CD4-positive, alpha-beta T cell treated with Interleukin-21 for 1 hour (primary cell): ENCODE measurements around the gene HES2.
"Not testable (repeated sequence)": the region's sequence is repeated elsewhere in the genome, so short reads cannot be mapped to it uniquely, and the experiment has no call there.

ENCODE experiments used
- DNase-seq: peaks from one replicate; pipeline ENCODE4 v3.0.0-alpha.2; 2020

The HES2 gene

DNA sequence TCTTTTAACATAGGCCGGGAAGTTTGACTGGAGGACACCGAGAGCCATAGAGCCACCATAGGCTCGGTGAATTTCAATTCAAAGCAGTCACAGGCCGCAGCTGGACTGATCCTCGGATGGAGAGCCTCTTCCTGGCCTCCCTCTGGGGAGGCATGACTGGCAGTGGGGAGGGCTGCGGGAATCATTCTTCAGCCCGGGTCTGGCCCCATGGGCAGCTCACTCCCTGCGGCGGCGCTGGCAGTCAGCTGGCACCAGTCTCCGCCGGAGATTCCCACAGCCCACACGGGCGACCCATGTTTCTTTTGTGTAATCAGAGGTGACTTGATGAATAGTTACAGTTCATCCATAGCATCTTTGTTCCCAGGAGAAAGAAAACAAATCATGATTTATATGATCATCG, 15.4 kb upstream of the HES2 start:
- no peak for DNase-seq

DNA sequence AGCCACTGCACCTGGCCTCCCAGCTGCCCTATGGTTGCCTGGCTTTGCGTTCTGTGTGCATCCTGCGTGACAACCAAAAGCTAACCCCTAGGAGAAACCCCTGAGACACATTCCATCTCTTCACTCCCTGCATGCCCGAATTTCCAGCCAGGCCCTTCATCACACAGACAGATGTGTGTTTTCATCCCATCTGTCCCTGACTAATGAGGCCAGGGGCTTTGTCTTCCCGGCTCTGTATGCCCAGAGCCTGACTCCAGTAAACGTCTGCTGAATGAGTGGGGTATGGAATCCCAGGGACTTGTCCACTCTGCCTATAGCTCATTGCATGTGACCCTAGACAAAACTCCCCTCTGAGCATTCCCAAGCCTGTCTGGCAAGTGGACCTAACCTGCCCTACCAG, 14.5 kb upstream of the HES2 start:
- DNase-seq = no peak

DNA sequence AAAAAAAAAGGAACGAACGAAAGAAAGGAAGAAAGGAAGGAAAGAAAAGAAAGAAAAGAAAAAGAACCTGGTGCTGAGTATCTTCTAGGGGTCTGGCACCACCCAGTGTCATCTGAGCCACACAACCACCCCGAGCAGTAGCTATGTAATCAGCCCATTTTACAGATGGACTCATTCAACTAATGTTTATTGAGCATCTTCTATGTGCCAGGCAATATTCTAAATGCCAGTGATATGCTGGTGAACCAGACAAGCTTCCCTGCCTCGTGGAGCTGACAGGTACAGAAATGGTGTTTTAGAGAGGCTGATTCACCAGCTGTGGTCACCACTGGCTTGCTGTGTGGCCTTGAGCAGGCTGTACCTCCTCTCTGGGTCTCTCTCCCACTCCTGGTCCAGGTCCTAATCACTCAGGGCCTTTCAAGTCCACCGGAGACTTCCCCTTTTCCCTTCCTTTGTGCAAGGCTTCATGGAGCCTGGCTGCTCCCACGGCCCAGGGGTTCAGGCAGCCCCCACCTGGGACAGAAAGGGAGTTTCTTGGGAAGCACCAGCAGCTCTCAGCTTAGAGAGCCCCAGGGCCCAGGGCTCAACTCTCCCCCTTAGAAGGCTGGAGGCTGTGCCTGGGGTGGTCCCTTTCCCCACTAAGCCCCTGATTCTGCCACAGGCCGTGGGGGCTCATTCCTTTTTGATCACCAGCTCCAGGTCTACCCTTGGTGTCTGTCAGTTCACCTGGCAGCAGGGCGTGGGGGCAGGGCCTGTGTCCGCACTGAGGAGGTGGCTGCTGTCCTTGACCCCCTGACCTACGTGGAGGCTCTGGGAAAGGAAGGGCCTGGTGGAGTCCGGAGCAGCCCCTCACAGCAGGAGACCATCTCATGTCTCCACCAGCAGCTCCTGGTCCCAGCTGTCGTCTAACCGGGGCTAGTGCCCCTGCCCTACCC, 12.2 kb upstream of the HES2 start:
- not testable (repeated sequence) for DNase-seq

- not testable (repeated sequence) for DNase-seq
Measured at GRCh38 chr1:6429660-6430411, 10.1 kb upstream of the HES2 start.

DNA sequence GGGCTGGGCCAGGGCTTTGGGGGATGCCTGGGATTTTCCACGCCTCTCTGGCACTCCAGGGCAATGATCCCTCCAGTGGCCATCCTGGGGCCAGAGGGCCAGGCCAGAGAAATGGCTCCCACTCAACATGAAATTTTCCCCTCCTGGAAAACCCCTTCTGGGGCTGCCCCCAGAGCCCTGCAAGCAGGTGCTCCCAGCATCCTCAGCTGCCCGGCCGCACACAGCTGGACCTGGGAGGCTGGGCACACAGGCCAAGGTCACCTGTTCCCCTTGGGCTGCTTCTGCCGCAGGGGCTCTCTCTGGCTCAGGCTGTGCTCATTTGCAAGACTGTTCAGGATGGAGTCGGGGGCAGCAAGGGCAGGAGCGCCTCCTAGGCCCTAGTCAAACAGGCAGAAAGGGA, 8.7 kb upstream of the HES2 start:
- not testable (repeated sequence) for DNase-seq

GRCh38 chr1:6427441-6428390, 8.0 kb upstream of the HES2 start:
- DNase-seq = no peak

GRCh38 chr1:6426972-6427350, 7.2 kb upstream of the HES2 start:
- DNase-seq = no peak

DNA sequence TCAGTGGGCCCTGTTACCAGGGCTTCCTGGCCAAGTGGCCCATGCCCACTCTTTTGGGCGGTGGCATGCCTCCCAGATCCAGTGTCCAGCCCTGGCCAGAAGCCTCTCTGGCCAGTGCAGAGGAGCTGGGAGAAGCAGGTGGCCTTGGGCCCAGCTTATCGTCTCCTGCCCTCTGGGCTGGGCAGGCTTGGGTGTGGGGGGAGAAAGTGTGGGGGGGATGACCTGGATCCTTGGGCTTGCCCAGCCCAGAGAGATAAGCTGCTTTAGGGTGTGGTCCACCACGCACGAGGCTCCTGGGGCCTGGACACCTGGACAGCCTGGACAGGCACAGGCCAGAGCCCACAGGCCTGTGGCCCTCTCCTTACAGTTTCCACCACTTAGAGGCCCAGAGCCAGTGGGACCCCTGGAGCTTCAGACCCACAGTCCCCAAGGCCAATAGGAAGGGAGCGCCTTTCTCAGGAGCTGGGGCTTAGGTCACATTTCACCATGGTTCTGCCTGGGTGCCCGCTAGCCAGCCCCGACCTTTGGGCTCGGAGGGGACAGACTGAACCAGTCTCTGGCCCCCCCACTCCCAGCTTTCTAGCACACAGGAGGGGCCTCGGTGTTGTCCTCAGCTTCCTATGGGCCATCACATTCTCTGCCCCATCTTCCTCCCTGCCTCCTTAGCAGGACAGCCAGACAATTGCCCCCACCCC, 6.7 kb upstream of the HES2 start:
- no peak for DNase-seq

GRCh38 chr1:6425658-6426057, 5.9 kb upstream of the HES2 start:
- DNase-seq = no peak

DNA sequence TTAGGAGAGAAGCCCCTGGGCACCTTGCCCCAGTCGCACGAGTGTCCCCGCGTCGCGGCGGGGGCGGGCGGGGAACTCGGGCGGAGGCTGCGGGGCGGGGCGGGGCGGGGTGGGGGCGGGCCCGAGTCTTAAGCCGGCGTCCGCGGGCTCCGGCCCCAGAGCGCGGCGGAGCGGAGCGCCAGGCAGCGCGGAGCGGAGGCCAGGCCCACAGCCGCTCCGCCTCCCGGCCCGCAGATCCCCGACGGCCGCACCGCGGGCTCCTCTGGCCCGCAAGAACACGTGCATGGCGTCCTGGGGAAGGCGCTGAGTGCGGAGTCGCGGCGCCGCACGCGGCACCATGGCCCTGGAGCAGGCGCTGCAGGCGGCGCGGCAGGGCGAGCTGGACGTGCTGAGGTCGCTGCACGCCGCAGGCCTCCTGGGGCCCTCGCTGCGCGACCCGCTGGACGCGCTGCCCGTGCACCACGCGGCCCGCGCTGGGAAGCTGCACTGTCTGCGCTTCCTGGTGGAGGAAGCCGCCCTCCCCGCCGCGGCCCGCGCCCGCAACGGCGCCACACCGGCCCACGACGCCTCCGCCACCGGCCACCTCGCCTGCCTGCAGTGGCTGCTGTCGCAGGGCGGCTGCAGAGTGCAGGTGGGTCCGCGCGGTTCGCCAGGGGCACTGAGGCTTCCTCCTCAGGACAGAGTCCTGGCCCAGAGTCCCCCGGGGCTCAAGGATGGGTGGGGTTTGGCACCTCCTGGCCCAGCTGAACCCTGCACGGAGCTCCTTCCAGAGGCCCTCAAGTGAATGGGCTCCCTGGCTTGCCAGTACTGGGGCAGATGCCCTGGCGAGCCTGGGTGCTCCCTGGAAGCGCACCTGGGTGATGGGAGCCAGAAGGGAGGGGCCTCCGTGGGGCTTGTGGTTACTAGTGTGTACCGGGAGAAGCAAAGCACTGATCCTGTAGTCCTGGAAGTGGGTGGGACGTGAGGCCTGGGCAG, 5.2 kb upstream of the HES2 start, which contains the start of gene ESPN:
TSS of gene ESPN (plus strand) at position 158 of the 975 bp plus-strand sequence. CDS start at position 338, 180 bp downstream.
- no peak for DNase-seq

- DNase-seq = no peak
Measured at GRCh38 chr1:6424000-6424565, 4.4 kb upstream of the HES2 start.

- DNase-seq = peak; percentile 73
Measured at GRCh38 chr1:6423321-6423999, 3.7 kb upstream of the HES2 start.

DNA sequence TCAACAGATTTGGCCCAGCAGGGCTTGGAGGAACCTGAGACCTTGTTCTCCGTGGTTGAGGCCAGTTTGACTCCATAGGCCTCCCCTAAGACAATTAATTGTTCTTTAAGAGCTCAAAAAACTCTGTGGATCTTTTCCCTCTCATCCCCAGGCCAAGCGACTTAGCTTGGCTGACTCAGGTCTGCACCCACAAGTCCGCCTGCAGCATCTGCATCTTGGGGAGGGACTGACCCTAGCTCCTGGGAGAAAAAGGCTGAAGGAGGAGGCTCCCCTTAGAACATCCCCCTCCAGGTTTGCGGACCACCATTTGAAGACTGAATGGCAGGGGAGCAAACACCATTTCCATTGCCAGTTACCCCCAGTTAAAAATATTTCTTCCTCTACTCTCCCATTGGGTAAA, 1.5 kb upstream of the HES2 start:
- no peak for DNase-seq

- peak; percentile 19 for DNase-seq
Measured at GRCh38 chr1:6420454-6421042, 829 bp upstream of the HES2 start.

GRCh38 chr1:6419397-6419803, 319 bp downstream of the HES2 start:
- DNase-seq = peak; percentile 13

GRCh38 chr1:6418668-6419396, 887 bp downstream of the HES2 start:
- DNase-seq = no peak

GRCh38 chr1:6417961-6418667, 1.6 kb downstream of the HES2 start:
- no peak for DNase-seq

GRCh38 chr1:6416906-6417305, 2.8 kb downstream of the HES2 start:
- no peak for DNase-seq
